Bronchial epithelial cell (primary cell): ENCODE data around the gene ADARB2. TPM values are rescaled to one million over a fixed set of nuclear protein-coding genes. Genes with fewer than 3 reads are reported as not detected.

Source experiments
- DNase-seq: peaks from one replicate; pipeline ENCODE4 v3.0.0-alpha.2; 2010; ENCODE audit warnings: low read depth
- FAIRE-seq: peaks from 2 replicates; lab custom pipeline; 2011; peaks lifted over from hg19 to GRCh38; lab: Jason Lieb, UNC
- H3K27me3 ChIP-seq: 2 replicates; pipeline ENCODE4 v1.5.1; 2011; ENCODE audit warnings: low read length; ENCODE audit not compliant: control insufficient read depth, insufficient read depth
- H3K36me3 ChIP-seq: 2 replicates; pipeline ENCODE4 v1.5.1; 2011; ENCODE audit warnings: low read length; ENCODE audit not compliant: control insufficient read depth, insufficient read depth
- H3K4me3 ChIP-seq: 2 replicates; pipeline ENCODE4 v1.5.1; 2011; ENCODE audit warnings: mild to moderate bottlenecking, low read depth, low read length, control low read depth
- total RNA-seq: library from RNA; depleted of rRNA; stranded (reverse); fragments of >200 nt; gene quantifications from 2 replicates; pipeline ENCODE4 v1.2.1, GENCODE V29; 2014
- TF ChIP-seq, protein P1 (sequence below): IDR thresholded peaks from 2 replicates; pipeline ENCODE4 v1.5.1; 2011; ENCODE audit warnings: mild to moderate bottlenecking, moderate library complexity, low read length, control low read depth, inconsistent platforms; ENCODE audit not compliant: insufficient read depth, severe bottlenecking

The ADARB2 gene
- total RNA-seq, 1 donor from 2014 or later = not detected

DNA sequence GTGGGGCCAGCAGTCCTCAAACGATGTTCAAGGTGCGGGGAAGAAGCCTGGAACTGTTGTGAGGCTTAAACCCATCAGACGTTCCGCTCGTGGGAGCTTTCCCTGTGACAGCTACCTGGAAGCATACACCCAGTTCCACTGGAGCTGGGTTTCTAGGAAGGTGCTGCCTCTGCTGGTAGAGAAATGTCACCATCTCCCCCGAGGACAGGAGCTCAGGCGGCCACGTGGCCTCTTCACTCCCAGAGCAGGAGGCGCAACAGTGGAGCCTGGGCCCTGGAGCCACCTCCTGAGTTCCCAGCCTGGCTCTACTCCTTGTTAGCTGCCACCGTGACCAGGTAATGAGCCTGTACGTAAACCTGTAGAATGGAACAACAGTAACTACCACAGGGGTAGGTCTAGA is 156.1 kb downstream of the ADARB2 start:
- FAIRE-seq (no peak), DNase-seq (no peak)
- no peaks in the 10 kb centered on the region for H3K36me3 ChIP-seq
- TF ChIP-seq, protein P1, sequence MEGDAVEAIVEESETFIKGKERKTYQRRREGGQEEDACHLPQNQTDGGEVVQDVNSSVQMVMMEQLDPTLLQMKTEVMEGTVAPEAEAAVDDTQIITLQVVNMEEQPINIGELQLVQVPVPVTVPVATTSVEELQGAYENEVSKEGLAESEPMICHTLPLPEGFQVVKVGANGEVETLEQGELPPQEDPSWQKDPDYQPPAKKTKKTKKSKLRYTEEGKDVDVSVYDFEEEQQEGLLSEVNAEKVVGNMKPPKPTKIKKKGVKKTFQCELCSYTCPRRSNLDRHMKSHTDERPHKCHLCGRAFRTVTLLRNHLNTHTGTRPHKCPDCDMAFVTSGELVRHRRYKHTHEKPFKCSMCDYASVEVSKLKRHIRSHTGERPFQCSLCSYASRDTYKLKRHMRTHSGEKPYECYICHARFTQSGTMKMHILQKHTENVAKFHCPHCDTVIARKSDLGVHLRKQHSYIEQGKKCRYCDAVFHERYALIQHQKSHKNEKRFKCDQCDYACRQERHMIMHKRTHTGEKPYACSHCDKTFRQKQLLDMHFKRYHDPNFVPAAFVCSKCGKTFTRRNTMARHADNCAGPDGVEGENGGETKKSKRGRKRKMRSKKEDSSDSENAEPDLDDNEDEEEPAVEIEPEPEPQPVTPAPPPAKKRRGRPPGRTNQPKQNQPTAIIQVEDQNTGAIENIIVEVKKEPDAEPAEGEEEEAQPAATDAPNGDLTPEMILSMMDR = no peak
- no peak overlapping the region for H3K4me3 ChIP-seq
- no peaks in the 10 kb centered on the region for H3K27me3 ChIP-seq

DNA sequence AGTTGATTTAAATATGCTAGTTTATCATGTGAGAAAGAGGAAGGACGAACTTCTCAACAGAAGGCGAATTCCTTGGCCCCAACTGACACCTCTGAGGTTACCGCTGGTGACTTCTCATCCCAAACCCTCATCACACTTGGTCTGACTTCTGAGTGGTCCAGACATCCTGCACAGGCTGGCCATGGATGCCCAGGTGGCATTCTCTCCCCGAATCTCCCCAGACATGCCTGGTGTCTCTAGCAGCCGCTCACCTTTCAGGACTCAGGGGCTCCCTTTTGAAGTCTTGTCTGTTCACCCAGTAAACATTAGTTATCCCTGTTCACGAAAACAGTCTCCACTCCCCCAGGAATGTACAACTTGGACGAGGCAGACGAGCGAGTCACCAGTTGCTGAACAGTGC is 157.7 kb downstream of the ADARB2 start:
- H3K36me3 ChIP-seq = no peaks in the 10 kb centered on the region
- FAIRE-seq (no peak), DNase-seq (no peak)
- H3K4me3 ChIP-seq = no peak overlapping the region
- TF ChIP-seq, protein P1 = no peak
- no peaks in the 10 kb centered on the region for H3K27me3 ChIP-seq

DNA sequence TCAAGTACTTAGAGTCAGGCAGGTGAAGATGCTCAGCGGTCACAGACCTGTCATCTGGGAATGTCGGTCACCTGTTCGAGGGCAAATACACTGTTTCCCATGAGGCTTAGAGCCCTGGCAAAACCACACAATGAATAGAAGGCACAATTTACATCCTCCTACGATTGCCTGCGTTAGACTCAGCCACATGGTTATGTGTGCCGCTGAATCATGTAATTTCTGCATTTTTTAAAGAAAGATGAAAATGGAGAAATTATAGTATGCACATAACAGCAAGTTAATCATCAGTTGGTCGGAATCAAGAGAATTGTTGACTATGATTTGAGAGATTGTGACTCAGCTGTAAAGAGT is 158.2 kb downstream of the ADARB2 start:
- Histone ChIP-seq H3K36me3 (no peaks in the 10 kb centered on the region), H3K4me3 (no peak overlapping the region), H3K27me3 (no peaks in the 10 kb centered on the region)
- DNase-seq (no peak), FAIRE-seq (no peak)
- TF ChIP-seq, protein P1 = no peak

DNA sequence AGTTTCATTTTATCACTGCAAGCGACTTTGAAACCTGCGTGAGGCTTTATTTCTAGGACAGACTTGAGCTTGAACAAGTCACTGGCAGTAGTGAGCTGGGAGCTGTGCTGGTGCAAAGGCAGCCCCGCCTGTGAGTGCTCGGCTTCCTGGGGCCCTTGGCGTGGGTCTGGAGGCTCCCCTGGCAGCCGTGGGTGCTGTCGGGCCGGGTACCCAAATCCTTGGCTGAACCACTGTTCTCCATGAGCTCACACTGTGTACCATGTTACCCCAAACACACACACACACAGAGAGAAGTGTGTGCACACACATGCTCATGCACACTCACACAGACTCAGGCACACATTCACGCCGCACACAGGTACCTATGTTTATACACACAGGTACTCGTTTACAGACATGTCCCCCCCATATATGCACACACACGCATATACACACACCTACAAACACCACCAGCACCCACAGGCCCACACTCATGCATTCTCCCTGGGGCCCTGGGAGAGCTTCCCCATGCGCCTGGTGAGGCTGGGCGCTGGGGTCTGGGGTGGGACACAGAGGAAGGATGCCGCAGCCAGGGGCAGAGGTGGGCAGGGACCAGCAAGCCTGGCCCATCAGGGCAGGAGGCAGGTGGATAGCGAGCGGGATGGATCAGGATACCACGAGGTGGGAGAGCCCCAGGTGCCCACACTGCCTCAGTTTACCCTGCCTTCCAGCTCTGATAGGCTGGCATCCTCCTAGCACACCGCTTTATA is 158.8 kb downstream of the ADARB2 start:
- no peak for FAIRE-seq
- Histone ChIP-seq H3K27me3 (no peaks in the 10 kb centered on the region), H3K4me3 (no peak overlapping the region), H3K36me3 (no peaks in the 10 kb centered on the region)
- TF ChIP-seq, protein P1 = no peak
- no peak for DNase-seq

DNA sequence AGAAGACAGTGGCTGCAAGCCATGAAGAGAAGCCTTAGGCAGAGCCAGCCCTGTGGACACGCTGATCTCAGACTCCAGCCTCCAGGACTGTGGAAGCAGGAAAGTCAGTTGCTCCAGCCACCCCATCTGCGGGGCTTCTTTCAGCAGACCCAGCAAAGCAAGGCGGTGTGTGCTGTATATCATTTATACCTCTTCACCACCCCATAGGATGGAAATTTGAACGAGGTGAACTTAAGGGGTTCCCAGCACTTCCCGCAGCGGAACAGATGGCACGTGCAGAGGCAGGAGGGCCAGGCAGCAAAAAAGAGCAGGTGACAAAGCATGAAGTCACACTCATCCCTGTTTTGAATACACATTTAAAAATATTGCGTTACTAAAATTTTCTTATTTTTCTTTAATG is 159.4 kb downstream of the ADARB2 start:
- H3K36me3 ChIP-seq = no peaks in the 10 kb centered on the region
- no peaks in the 10 kb centered on the region for H3K27me3 ChIP-seq
- DNase-seq (no peak), FAIRE-seq (no peak)
- H3K4me3 ChIP-seq = no peak overlapping the region
- TF ChIP-seq, protein P1 = no peak

DNA sequence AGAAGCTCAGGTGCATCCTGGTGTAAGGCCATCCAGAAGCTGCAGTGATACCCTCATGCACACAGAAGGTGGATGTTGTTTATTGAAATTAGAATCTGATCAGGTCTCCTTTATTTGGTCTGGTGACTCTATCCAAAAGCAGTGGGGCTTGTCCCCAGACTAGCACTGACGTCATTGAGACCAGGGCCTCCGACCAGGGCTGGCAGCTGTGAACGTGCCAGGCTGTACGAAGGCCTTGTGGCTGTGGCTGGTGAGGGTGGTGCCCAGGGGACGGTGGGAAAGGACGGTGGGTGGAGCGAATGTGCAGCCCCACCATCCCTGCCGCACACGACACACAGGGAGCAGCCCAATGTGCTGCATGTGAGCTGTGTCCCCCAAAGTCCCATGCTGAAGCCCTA is 160.0 kb downstream of the ADARB2 start:
- DNase-seq (no peak), FAIRE-seq (no peak)
- H3K36me3 ChIP-seq = no peaks in the 10 kb centered on the region
- no peak overlapping the region for H3K4me3 ChIP-seq
- H3K27me3 ChIP-seq = no peaks in the 10 kb centered on the region
- TF ChIP-seq, protein P1 = no peak
